Activated naive CD4-positive, alpha-beta T cell treated with anti-CD3 and anti-CD28 coated beads, Interleukin-2, amount 10 ng/mL, durations not matched to agents 7 days and 5 days (primary cell): ENCODE measurements around the gene MGMT.

Experiments used
- CTCF ChIA-PET: fragments of 350-600 bp; sonication (Branson Sonifier 250); formaldehyde crosslinking; loops from one replicate; lab custom pipeline; 2021; ENCODE audit warnings: antibody characterized with exemption; lab: Charles Lee
- DNase-seq: peaks from one replicate; pipeline ENCODE4 v3.0.0-alpha.2; 2020
- H3K27ac Mint-ChIP-seq: one replicate; pipeline ENCODE4 v1.8.0; 2021; ENCODE audit warnings: mild to moderate bottlenecking, moderate library complexity, mixed read lengths
- H3K27me3 Mint-ChIP-seq: one replicate; pipeline ENCODE4 v1.8.0; 2021; ENCODE audit warnings: mild to moderate bottlenecking, mixed read lengths
- H3K36me3 Mint-ChIP-seq: one replicate; pipeline ENCODE4 v1.8.0; 2021; ENCODE audit warnings: mixed read lengths
- H3K4me1 Mint-ChIP-seq: one replicate; pipeline ENCODE4 v1.8.0; 2021; ENCODE audit warnings: mixed read lengths
- H3K4me3 Mint-ChIP-seq: one replicate; pipeline ENCODE4 v1.8.0; 2021; ENCODE audit warnings: mild to moderate bottlenecking, moderate library complexity, mixed read lengths
- H3K9me3 Mint-ChIP-seq: one replicate; pipeline ENCODE4 v1.8.0; 2021; ENCODE audit warnings: mixed read lengths

The MGMT gene

DNA sequence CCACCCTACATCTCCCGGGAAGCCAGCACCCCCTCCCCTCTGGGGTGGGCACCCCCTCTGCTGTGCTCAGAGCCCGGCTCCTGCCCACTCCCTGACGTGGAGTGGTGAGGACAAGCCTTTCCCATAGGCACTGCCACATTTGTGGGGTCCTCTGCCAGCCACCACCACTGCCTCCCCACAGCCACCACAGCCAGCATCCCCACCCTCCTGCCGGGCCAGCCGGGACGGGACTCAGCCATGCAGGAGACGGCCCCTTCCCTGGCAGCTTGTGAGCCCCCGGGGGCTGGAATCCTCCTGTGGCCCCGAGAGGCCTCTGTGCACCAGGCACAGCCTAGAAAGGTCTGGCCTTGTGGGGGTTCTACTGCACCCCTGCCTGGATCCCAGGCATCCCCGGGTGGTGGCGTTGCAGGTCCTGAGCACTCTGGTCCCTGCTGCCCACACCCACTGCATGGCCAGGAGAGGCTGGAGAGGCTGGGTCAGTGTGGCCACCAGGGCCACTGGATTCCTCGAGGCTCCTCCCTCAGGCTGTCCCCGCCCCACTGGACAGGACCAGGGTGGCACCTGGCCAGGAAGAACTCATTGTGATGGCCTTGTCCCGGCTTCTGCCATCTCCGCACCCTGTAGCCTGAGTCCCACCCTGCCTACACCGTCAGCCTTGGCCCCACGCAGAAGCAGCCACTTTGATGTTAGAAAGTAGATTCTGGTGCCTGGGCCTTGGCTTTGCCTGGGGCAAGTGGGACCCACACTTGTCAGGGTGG, 349.0 kb downstream of the MGMT start:
- CTCF ChIA-PET: no interaction called here
- no peak overlapping the region for H3K4me3 Mint-ChIP-seq
- no peak overlapping the region for H3K27ac Mint-ChIP-seq

GRCh38 chr10:129816656-129817045, 349.6 kb downstream of the MGMT start:
- no peak for DNase-seq
- Mint-ChIP-seq H3K27me3 (no peaks in the 10 kb centered on the region), H3K9me3 (peaks cover 7% of the 10 kb centered on the region), H3K4me1 (no peaks in the 10 kb centered on the region), H3K27ac (no peak overlapping the region), H3K4me3 (no peak overlapping the region), H3K36me3 (no peaks in the 10 kb centered on the region)
- CTCF ChIA-PET: no interaction called here

More for the DNA sequence above, 349.0 kb downstream of the MGMT start:
- no peak for DNase-seq
- no peaks in the 10 kb centered on the region for H3K36me3 Mint-ChIP-seq
- H3K4me1 Mint-ChIP-seq: no peaks in the 10 kb centered on the region
- peaks cover 7% of the 10 kb centered on the region for H3K9me3 Mint-ChIP-seq
- H3K27me3 Mint-ChIP-seq: no peaks in the 10 kb centered on the region
